GM12878 (cell line): Measurements from ENCODE around the gene SCRT2.

ENCODE experiments used
- POLR2A ChIP-seq: IDR thresholded peaks from 2 replicates; pipeline ENCODE4 v1.6.1; 2011; ENCODE audit warnings: low read depth, mild to moderate bottlenecking, low read length
- SMC3 ChIP-seq: IDR thresholded peaks from 2 replicates; pipeline ENCODE4 v1.6.1; 2011; ENCODE audit warnings: low read length, improper control_type of control experiment, borderline replicate concordance
- SUZ12 ChIP-seq: fragments of 200-600 bp; sonication (generic); IDR thresholded peaks from one replicate; pipeline ENCODE4 v1.6.1; 2018; ENCODE audit warnings: antibody characterized with exemption, mild to moderate bottlenecking; ENCODE audit not compliant: unreplicated experiment

- TF ChIP-seq POLR2A (no peak), SMC3 (no peak), SUZ12 (no peak)
These were observed 13.2 kb upstream of the SCRT2 start for GRCh38 chr20:688809-689212.
